Erythroblast (primary cell): ENCODE measurements around the gene NTSR1.

Experiments used
- DNase-seq, 2 experiments: peaks; one replicate each; lab custom pipeline; 2025; lab: John Stamatoyannopoulos, UW
- GATA1 ChIP-seq: IDR thresholded peaks from 2 replicates; pipeline ENCODE4 v1.6.1; 2011; ENCODE audit warnings: low read depth, mild to moderate bottlenecking, control low read depth, low read length, moderate library complexity
- POLR2A ChIP-seq: IDR thresholded peaks from 2 replicates; pipeline ENCODE4 v1.6.1; 2011; ENCODE audit warnings: mild to moderate bottlenecking, low read length

NTSR1 gene

GRCh38 chr20:62712606-62713005, 4.0 kb downstream of the NTSR1 start:
- no peak for DNase-seq
- TF ChIP-seq GATA1 (no peak), POLR2A (no peak)

- TF ChIP-seq GATA1 (no peak), POLR2A (no peak)
- no peak for DNase-seq
These were observed 5.4 kb downstream of the NTSR1 start for GRCh38 chr20:62714006-62714405.

GRCh38 chr20:62714799-62715198, 6.2 kb downstream of the NTSR1 start:
- no peak for DNase-seq
- TF ChIP-seq GATA1 (no peak), POLR2A (no peak)

GRCh38 chr20:62715201-62715600, 6.6 kb downstream of the NTSR1 start:
- DNase-seq = no peak
- TF ChIP-seq GATA1 = no peak

GRCh38 chr20:62716198-62716940, 7.7 kb downstream of the NTSR1 start:
- no peak for DNase-seq
- TF ChIP-seq GATA1 (no peak), POLR2A (no peak)

- no peak for TF ChIP-seq POLR2A
- no peak for TF ChIP-seq GATA1
- no peak for DNase-seq
These were observed 8.3 kb downstream of the NTSR1 start for GRCh38 chr20:62716941-62717310.

GRCh38 chr20:62717933-62718332, 9.3 kb downstream of the NTSR1 start:
- no peak for TF ChIP-seq POLR2A
- TF ChIP-seq GATA1 = no peak
- no peak for DNase-seq

- no peak for TF ChIP-seq GATA1
- TF ChIP-seq POLR2A = no peak
- no peak for DNase-seq
These were observed 9.9 kb downstream of the NTSR1 start for GRCh38 chr20:62718546-62718945.

- no peak for DNase-seq
- no peak for TF ChIP-seq GATA1
- TF ChIP-seq POLR2A = no peak
These were observed 10.8 kb downstream of the NTSR1 start for GRCh38 chr20:62719250-62719935.

- DNase-seq = no peak
- no peak for TF ChIP-seq POLR2A
- no peak for TF ChIP-seq GATA1
These were observed 13.1 kb downstream of the NTSR1 start for GRCh38 chr20:62721511-62722370.

- DNase-seq = no peak
- TF ChIP-seq POLR2A (no peak), GATA1 (no peak)
These were observed 14.0 kb downstream of the NTSR1 start for GRCh38 chr20:62722627-62723026.

GRCh38 chr20:62723351-62723750, 14.7 kb downstream of the NTSR1 start:
- DNase-seq = no peak
- TF ChIP-seq POLR2A = no peak
- TF ChIP-seq GATA1 = no peak

- DNase-seq = no peak
- TF ChIP-seq POLR2A = no peak
- no peak for TF ChIP-seq GATA1
These were observed 15.3 kb downstream of the NTSR1 start for GRCh38 chr20:62723768-62724450.
